Daoy (cell line): ENCODE measurements around the gene PRPS1. TPM values are rescaled to one million over a fixed set of nuclear protein-coding genes. Genes with fewer than 3 reads are reported as not detected.
"Not testable (repeated sequence)": the region's sequence is repeated elsewhere in the genome, so short reads cannot be mapped to it uniquely, and the experiment has no call there.

Experiments used
- DNase-seq: peaks from one replicate; pipeline ENCODE4 v3.0.0-alpha.2; 2015; ENCODE audit warnings: low read depth
- total RNA-seq: library from RNA; depleted of rRNA; stranded (reverse); fragments of >200 nt; shearing (Covaris generic); gene quantifications from 2 replicates; pipeline ENCODE4 v1.2.3, GENCODE V29; 2014

The PRPS1 gene
- total RNA-seq, 1 experiment from 2014 or later: 79.3 TPM

- DNase-seq: peak; percentile 27
Observed at GRCh38 chrX:107674480-107675364, 46.4 kb downstream of the PRPS1 start.

- DNase-seq: no peak
Observed at GRCh38 chrX:107675365-107675654, 47.0 kb downstream of the PRPS1 start.

GRCh38 chrX:107675823-107676555 lies 47.7 kb downstream of the PRPS1 start:
- no peak for DNase-seq

- DNase-seq: peak; percentile 84
Observed at GRCh38 chrX:107676559-107677378, 48.5 kb downstream of the PRPS1 start.

GRCh38 chrX:107677501-107677901 lies 49.2 kb downstream of the PRPS1 start:
- peak; percentile 35 for DNase-seq

GRCh38 chrX:107677909-107678308 lies 49.6 kb downstream of the PRPS1 start:
- DNase-seq: no peak

- DNase-seq: peak; percentile 65
Observed at GRCh38 chrX:107678957-107679740, 50.8 kb downstream of the PRPS1 start.

- no peak for DNase-seq
Observed at GRCh38 chrX:107682256-107682655, 53.9 kb downstream of the PRPS1 start.

GRCh38 chrX:107683124-107683895 lies 55.0 kb downstream of the PRPS1 start:
- DNase-seq: no peak

GRCh38 chrX:107683931-107684330 lies 55.6 kb downstream of the PRPS1 start:
- no peak for DNase-seq

GRCh38 chrX:107684956-107685385 lies 56.7 kb downstream of the PRPS1 start:
- DNase-seq: peak; percentile 64

- DNase-seq: not testable (repeated sequence)
Observed at GRCh38 chrX:107685586-107685985, 57.3 kb downstream of the PRPS1 start.

GRCh38 chrX:107686026-107686425 lies 57.7 kb downstream of the PRPS1 start:
- no peak for DNase-seq

GRCh38 chrX:107686792-107687191 lies 58.5 kb downstream of the PRPS1 start:
- peak; percentile 54 for DNase-seq

GRCh38 chrX:107687445-107687844 lies 59.1 kb downstream of the PRPS1 start:
- no peak for DNase-seq

GRCh38 chrX:107691024-107691448 lies 62.7 kb downstream of the PRPS1 start:
- DNase-seq: no peak

- no peak for DNase-seq
Observed at GRCh38 chrX:107699616-107700015, 71.3 kb downstream of the PRPS1 start.

GRCh38 chrX:107700317-107700774 lies 72.0 kb downstream of the PRPS1 start:
- DNase-seq: no peak
